Retinal pigment epithelial cell (primary cell): ENCODE measurements around the gene PEX10.
A peak's percentile ranks its signal among the peaks of the same experiment; 100 is the strongest.

Experiments used
- DNase-seq: peaks from one replicate; pipeline ENCODE4 v3.0.0-alpha.2; 2010; ENCODE audit warnings: low read depth
- H3K4me3 ChIP-seq: 2 replicates; pipeline ENCODE4 v1.5.1; 2011; ENCODE audit warnings: mild to moderate bottlenecking, low read length, control low read depth, moderate library complexity
- TF ChIP-seq, protein P1 (sequence below): conservative IDR thresholded peaks from 2 replicates; pipeline ENCODE4 v1.5.1; 2011; ENCODE audit warnings: low read depth, low read length, control low read depth, inconsistent platforms

PEX10 gene

DNA sequence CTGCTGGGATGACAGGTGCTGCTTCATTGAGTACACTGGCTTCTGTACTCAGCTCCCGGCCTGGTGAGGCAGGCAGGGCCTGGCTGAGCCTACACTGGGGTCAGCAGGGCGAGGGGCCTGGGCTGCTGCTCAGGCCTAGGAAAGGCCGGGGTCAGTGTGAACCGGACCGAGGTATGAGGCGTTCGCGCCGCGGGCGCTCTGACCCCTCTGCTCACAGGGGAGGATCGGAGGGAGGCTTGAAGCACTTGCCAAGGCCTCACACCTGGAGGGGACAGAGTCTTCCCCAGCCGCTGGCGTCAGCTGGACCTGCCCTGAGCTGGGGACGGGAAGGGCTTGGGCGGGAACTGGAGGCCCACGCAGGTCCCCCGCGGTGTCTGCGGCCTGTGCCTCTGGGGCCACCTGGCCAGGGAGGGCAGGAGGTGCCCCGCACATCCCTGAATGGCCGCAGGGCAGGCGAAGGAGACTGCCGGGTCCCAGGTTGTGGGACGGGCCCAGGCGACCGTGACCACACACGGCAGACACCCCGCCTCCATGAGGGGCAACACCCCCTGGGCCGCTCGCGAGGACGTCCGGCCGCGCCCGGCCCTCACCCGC lies 466 bp downstream of the PEX10 start:
- peak overlapping the region; percentile 84 for H3K4me3 ChIP-seq
- TF ChIP-seq, protein P1, sequence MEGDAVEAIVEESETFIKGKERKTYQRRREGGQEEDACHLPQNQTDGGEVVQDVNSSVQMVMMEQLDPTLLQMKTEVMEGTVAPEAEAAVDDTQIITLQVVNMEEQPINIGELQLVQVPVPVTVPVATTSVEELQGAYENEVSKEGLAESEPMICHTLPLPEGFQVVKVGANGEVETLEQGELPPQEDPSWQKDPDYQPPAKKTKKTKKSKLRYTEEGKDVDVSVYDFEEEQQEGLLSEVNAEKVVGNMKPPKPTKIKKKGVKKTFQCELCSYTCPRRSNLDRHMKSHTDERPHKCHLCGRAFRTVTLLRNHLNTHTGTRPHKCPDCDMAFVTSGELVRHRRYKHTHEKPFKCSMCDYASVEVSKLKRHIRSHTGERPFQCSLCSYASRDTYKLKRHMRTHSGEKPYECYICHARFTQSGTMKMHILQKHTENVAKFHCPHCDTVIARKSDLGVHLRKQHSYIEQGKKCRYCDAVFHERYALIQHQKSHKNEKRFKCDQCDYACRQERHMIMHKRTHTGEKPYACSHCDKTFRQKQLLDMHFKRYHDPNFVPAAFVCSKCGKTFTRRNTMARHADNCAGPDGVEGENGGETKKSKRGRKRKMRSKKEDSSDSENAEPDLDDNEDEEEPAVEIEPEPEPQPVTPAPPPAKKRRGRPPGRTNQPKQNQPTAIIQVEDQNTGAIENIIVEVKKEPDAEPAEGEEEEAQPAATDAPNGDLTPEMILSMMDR, result no peak
- no peak for DNase-seq

DNA sequence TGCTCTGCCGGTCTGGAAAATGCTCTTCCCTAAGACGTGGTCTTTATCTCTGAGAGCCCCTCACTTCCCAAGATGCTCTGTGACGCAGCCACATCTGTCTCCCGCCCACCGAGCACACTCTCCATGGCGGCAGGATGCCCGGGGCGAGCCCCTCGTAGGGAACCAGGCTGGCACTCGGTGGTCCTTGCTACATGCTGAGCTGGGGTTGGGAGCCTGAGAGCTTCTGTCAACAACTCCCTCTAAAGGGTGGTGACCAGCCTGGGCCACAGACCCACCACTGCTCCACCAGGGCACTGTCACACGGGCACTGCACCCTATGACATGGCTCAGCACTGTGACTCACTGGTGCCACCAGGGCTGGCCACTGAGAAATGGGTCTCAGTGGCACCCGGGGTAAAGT lies 2.6 kb downstream of the PEX10 start:
- TF ChIP-seq, protein P1, result no peak
- DNase-seq, result no peak
- H3K4me3 ChIP-seq, result no peak overlapping the region

- TF ChIP-seq, protein P1, result no peak
- no peak overlapping the region for H3K4me3 ChIP-seq
- DNase-seq, result no peak
Measured at GRCh38 chr1:2408859-2409276, 3.5 kb downstream of the PEX10 start.

- H3K4me3 ChIP-seq, result no peak overlapping the region
- TF ChIP-seq, protein P1, result no peak
- DNase-seq, result no peak
Measured at GRCh38 chr1:2408456-2408855, 3.9 kb downstream of the PEX10 start.

DNA sequence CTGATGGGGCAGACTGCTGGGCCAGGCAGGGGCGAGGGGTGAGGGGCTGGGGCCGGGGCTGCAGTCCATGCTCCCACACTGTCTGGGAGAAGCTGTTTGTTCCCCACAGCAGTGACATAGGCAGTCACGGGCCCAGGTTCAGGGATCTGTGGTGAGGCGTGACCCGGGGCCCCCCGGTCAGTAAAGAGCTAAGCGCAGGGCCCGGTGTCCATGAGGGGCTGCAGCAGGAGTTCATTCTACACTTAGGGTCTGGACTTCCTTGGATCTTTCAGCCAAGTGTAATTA lies 4.4 kb downstream of the PEX10 start:
- H3K4me3 ChIP-seq, result no peak overlapping the region
- TF ChIP-seq, protein P1, result no peak

DNA sequence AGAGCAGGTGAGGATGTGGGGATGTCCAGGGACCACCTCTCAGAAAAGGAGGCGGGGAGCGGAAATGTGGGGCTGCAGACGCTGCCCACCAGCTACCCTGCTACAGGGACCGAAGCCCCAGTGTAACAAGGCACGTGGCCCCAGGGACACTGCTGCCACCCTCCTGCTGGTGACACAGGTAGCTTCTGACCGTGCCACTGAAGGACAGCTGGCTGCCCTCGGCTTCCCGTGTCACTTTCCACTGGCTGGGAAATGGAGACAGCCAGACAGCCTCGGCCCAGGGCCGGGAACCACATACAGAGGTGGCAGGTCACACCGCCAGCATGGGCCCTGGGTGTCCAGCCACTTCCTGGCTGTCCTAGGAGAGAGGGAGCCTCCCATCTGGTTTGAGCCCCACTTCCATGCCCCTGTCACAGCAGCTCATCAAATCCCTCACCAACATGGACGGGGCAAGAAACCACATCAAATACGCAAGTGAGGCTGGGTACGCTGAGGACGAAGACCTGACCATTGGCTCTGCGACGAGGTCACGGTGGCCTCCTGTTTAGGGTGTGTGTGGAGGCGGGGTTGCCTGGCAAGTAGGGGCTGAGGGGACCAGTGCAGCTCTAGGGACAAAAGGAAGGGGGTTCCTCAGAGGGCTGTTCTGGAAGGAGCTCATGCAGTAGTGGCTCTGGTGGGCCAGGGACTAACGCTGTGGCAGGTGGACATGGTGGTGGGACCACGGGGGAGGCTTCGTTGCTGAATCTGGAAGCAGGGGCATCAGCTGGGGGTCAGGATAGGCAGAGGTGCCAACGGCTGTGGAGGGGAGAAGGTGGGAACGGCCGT lies 5.0 kb downstream of the PEX10 start:
- DNase-seq, result no peak
- TF ChIP-seq, protein P1, result no peak
- H3K4me3 ChIP-seq, result no peak overlapping the region

More for the DNA sequence above, 4.4 kb downstream of the PEX10 start:
- no peak for DNase-seq

- TF ChIP-seq, protein P1, result peak; percentile 6
- no peak overlapping the region for H3K4me3 ChIP-seq
Measured at GRCh38 chr1:2406451-2407041, 5.8 kb downstream of the PEX10 start.

More at GRCh38 chr1:2406451-2407041, 5.8 kb downstream of the PEX10 start:
- DNase-seq, result no peak
